HL-60 (cell line): Measurements from ENCODE around the gene DNAJB5.

Experiments used
- DNase-seq, 2 experiments: peaks; one replicate each; pipeline ENCODE4 v3.0.0-alpha.2; 2010 to 2020; ENCODE audit warnings: low read depth in 1 of 2, low spot score in 1 of 2
- H3K27ac ChIP-seq: fragments of 250-450 bp; sonication (Bioruptor Pico); replicated peaks from 2 replicates; pipeline ENCODE4 v1.5.1; 2020; ENCODE audit warnings: mild to moderate bottlenecking, moderate library complexity
- H3K27me3 ChIP-seq: fragments of 250-450 bp; sonication (Bioruptor Pico); 2 replicates; pipeline ENCODE4 v1.5.1; 2021; ENCODE audit warnings: mild to moderate bottlenecking, moderate library complexity; ENCODE audit not compliant: insufficient read depth, poor library complexity, severe bottlenecking
- H3K4me3 ChIP-seq: replicated peaks from 2 replicates; pipeline ENCODE4 v1.5.1; 2011; ENCODE audit warnings: mild to moderate bottlenecking, control low read depth, low read length; ENCODE audit not compliant: insufficient read depth
- GABPA ChIP-seq: IDR thresholded peaks from 2 replicates; pipeline ENCODE4 v1.6.1; 2012; ENCODE audit warnings: low read depth
- TF ChIP-seq, protein P1 (sequence below): IDR thresholded peaks from one replicate; pipeline ENCODE4 v1.5.1; 2011; ENCODE audit warnings: low read length, control low read depth, inconsistent platforms; ENCODE audit not compliant: insufficient read depth
- TF ChIP-seq, protein P2 (sequence below): IDR thresholded peaks from 2 replicates; pipeline ENCODE4 v1.6.1; 2012; ENCODE audit warnings: low read depth; ENCODE audit not compliant: insufficient replicate concordance

Gene DNAJB5

DNA sequence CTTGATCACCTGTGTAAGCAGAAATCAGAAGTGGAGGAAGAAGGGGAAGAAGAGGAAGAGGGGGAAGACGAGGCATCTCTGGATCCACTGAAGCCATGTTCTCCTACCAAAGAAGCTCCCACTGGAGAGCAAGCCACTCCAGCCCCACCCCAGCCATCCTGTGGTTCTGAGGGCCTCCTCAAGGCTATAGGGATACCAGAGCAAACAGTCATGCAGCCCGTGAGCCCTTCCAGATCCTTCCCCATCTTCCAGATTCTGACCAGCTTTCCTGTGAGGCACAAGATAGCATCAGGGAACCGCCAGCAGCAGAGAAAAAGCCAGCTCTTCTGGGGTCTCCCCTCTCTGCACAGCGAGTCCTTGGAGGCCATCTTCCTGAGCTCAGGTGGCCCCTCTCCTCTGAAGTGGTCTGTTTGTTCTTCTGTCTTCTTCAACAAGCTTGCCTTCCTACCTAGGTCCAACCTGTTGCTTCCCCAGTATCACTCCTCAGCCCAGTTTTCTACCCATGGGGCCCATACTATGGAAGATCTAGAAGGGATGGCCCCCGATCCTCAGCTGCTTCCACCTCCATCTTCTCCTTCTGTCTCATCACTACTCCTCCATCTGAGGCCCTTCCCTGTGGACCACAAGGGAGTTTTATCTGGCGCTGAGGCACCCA, 53.5 kb downstream of the DNAJB5 start:
- H3K4me3 ChIP-seq = no peak overlapping the region
- H3K27me3 ChIP-seq = no peaks in the 10 kb centered on the region
- TF ChIP-seq GABPA = no peak
- TF ChIP-seq, protein P1, sequence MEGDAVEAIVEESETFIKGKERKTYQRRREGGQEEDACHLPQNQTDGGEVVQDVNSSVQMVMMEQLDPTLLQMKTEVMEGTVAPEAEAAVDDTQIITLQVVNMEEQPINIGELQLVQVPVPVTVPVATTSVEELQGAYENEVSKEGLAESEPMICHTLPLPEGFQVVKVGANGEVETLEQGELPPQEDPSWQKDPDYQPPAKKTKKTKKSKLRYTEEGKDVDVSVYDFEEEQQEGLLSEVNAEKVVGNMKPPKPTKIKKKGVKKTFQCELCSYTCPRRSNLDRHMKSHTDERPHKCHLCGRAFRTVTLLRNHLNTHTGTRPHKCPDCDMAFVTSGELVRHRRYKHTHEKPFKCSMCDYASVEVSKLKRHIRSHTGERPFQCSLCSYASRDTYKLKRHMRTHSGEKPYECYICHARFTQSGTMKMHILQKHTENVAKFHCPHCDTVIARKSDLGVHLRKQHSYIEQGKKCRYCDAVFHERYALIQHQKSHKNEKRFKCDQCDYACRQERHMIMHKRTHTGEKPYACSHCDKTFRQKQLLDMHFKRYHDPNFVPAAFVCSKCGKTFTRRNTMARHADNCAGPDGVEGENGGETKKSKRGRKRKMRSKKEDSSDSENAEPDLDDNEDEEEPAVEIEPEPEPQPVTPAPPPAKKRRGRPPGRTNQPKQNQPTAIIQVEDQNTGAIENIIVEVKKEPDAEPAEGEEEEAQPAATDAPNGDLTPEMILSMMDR = no peak
- H3K27ac ChIP-seq = no peak overlapping the region
- no peak for DNase-seq

DNA sequence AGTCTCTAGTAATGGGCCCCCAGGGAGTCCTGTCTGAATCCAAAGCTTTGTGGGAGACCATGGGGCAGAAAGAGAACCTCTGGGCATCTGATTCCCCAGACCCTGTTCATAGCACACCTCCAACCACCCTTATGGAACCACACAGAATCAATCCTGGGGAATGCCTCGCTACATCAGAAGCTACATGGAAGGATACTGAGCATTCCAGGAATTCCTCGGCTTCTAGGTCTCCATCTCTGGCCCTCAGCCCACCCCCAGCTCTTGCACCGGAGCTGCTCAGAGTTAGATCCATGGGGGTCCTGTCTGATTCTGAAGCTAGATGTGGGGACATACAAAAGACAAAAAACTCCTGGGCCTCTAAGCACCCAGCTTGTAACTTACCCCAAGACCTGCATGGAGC, 54.5 kb downstream of the DNAJB5 start:
- no peak for DNase-seq
- TF ChIP-seq, protein P2, sequence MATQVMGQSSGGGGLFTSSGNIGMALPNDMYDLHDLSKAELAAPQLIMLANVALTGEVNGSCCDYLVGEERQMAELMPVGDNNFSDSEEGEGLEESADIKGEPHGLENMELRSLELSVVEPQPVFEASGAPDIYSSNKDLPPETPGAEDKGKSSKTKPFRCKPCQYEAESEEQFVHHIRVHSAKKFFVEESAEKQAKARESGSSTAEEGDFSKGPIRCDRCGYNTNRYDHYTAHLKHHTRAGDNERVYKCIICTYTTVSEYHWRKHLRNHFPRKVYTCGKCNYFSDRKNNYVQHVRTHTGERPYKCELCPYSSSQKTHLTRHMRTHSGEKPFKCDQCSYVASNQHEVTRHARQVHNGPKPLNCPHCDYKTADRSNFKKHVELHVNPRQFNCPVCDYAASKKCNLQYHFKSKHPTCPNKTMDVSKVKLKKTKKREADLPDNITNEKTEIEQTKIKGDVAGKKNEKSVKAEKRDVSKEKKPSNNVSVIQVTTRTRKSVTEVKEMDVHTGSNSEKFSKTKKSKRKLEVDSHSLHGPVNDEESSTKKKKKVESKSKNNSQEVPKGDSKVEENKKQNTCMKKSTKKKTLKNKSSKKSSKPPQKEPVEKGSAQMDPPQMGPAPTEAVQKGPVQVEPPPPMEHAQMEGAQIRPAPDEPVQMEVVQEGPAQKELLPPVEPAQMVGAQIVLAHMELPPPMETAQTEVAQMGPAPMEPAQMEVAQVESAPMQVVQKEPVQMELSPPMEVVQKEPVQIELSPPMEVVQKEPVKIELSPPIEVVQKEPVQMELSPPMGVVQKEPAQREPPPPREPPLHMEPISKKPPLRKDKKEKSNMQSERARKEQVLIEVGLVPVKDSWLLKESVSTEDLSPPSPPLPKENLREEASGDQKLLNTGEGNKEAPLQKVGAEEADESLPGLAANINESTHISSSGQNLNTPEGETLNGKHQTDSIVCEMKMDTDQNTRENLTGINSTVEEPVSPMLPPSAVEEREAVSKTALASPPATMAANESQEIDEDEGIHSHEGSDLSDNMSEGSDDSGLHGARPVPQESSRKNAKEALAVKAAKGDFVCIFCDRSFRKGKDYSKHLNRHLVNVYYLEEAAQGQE = no peak
- Histone ChIP-seq H3K4me3 (no peak overlapping the region), H3K27ac (no peak overlapping the region), H3K27me3 (no peaks in the 10 kb centered on the region)
